C4-2B (cell line): Measurements from ENCODE around the gene C1QB.

Source experiments
- H3K27ac ChIP-seq: fragments of 450-650 bp; 2 replicates; pipeline ENCODE4 v1.5.1; 2017
- CTCF ChIP-seq: fragments of 450-650 bp; conservative IDR thresholded peaks from 2 replicates; pipeline ENCODE4 v1.5.1; 2017; ENCODE audit warnings: mild to moderate bottlenecking
- ZFX ChIP-seq: fragments of 450-650 bp; IDR thresholded peaks from 2 replicates; pipeline ENCODE4 v1.6.1; 2017

Gene C1QB

GRCh38 chr1:22652881-22653316 is at the start of gene C1QB:
C1QB (plus strand) TSS chr1:22653236; CDS start chr1:22659463, 6,227 bp downstream.
- TF ChIP-seq CTCF = no peak
- no peak for TF ChIP-seq ZFX
- no peak within 1 kb of the TSS for H3K27ac ChIP-seq

GRCh38 chr1:22606161-22606560 is 46.9 kb upstream of the C1QB start:
- TF ChIP-seq CTCF (no peak), ZFX (no peak)
- no peak overlapping the region for H3K27ac ChIP-seq

GRCh38 chr1:22607154-22607553 is 45.9 kb upstream of the C1QB start:
- TF ChIP-seq CTCF (no peak), ZFX (no peak)

GRCh38 chr1:22608361-22608760 is 44.7 kb upstream of the C1QB start:
- H3K27ac ChIP-seq = no peak overlapping the region
- TF ChIP-seq ZFX (no peak), CTCF (no peak)

More at GRCh38 chr1:22607154-22607553, 45.9 kb upstream of the C1QB start:
- H3K27ac ChIP-seq = no peak overlapping the region

- TF ChIP-seq ZFX (no peak), CTCF (no peak)
- H3K27ac ChIP-seq = no peak overlapping the region
Observed at GRCh38 chr1:22609291-22609690, 43.7 kb upstream of the C1QB start.

- H3K27ac ChIP-seq = no peak overlapping the region
Observed at GRCh38 chr1:22611530-22611947, 41.5 kb upstream of the C1QB start.

More at GRCh38 chr1:22611530-22611947, 41.5 kb upstream of the C1QB start:
- TF ChIP-seq CTCF (no peak), ZFX (no peak)
